IMR-90 (cell line): Measurements from ENCODE around the gene PTPRK. TPM values are rescaled to one million over a fixed set of nuclear protein-coding genes. Genes with fewer than 3 reads are reported as not detected.

ENCODE experiments used
- ATAC-seq: fragments of 200-7000 bp; cut with Tn5 transposase; 2 replicates; pipeline ENCODE4 v1.9.1; 2020; ENCODE audit warnings: low read depth, mild to moderate bottlenecking, moderate library complexity
- BruUV-seq: library from RNA; stranded (reverse); fragments of 400-500 nt; replicated peaks from 2 replicates; lab custom pipeline; 2021; lab: Mats Ljungman, UMichigan
- CTCF ChIA-PET: fragments of 300-600 bp; formaldehyde crosslinking; extraction: SDS; loops from one replicate; lab custom pipeline; 2021; ENCODE audit warnings: antibody characterized with exemption; lab: Yijun Ruan, JAX
- POLR2A ChIA-PET: fragments of 300-600 bp; sonication (Branson Sonifier 250); formaldehyde crosslinking; loops from one replicate; lab custom pipeline; 2022; ENCODE audit warnings: antibody characterized with exemption; ENCODE audit not compliant: unreplicated experiment; lab: Charles Lee
- DNase-seq: peaks from one replicate; pipeline ENCODE4 v3.0.0; 2013
- H2AFZ ChIP-seq: replicated peaks from 2 replicates; pipeline ENCODE3; 2013; ENCODE audit warnings: low read length, mild to moderate bottlenecking; ENCODE audit not compliant: poor library complexity
- H2AK5ac ChIP-seq: 2 replicates; pipeline ENCODE4 v1.6.1; 2013; ENCODE audit warnings: low read depth, low read length, inconsistent platforms
- H2AK9ac ChIP-seq: replicated peaks from 2 replicates; pipeline ENCODE3; 2013; ENCODE audit warnings: mild to moderate bottlenecking, low read depth, low read length, moderate library complexity; ENCODE audit not compliant: poor library complexity
- H2BK120ac ChIP-seq: 2 replicates; pipeline ENCODE4 v1.6.1; 2013; ENCODE audit warnings: low read depth, low read length, inconsistent platforms
- H2BK15ac ChIP-seq: 3 replicates; pipeline ENCODE4 v1.6.1; 2013; ENCODE audit warnings: low read depth, low read length, inconsistent platforms
- H2BK20ac ChIP-seq: 2 replicates; pipeline ENCODE4 v1.6.1; 2013; ENCODE audit warnings: low read depth, mild to moderate bottlenecking, inconsistent platforms, low read length, moderate library complexity
- H2BK5ac ChIP-seq: 2 replicates; pipeline ENCODE4 v1.6.1; 2013; ENCODE audit warnings: mild to moderate bottlenecking, low read depth, low read length, inconsistent platforms; ENCODE audit not compliant: poor library complexity, severe bottlenecking
- H3K14ac ChIP-seq: replicated peaks from 2 replicates; pipeline ENCODE4 v1.6.1; 2013; ENCODE audit warnings: low read depth, low read length, inconsistent platforms
- H3K18ac ChIP-seq: 2 replicates; pipeline ENCODE4 v1.6.1; 2013; ENCODE audit warnings: low read depth, low read length, control low read depth
- H3K23ac ChIP-seq: 2 replicates; pipeline ENCODE4 v1.6.1; 2013; ENCODE audit warnings: low read depth, low read length, inconsistent platforms
- H3K27ac ChIP-seq: 2 replicates; pipeline ENCODE4 v1.5.1; 2013; ENCODE audit warnings: mild to moderate bottlenecking, control low read depth, low read length; ENCODE audit not compliant: insufficient read depth
- H3K27me3 ChIP-seq: 2 replicates; pipeline ENCODE4 v1.6.1; 2013; ENCODE audit warnings: low read length; ENCODE audit not compliant: control insufficient read depth, insufficient read depth
- H3K36me3 ChIP-seq: 2 replicates; pipeline ENCODE4 v1.6.1; 2013; ENCODE audit warnings: low read length, mixed read lengths; ENCODE audit not compliant: control insufficient read depth, insufficient read depth
- H3K4ac ChIP-seq: 2 replicates; pipeline ENCODE4 v1.6.1; 2013; ENCODE audit warnings: low read depth, low read length, inconsistent platforms
- H3K4me1 ChIP-seq: 2 replicates; pipeline ENCODE4 v1.6.1; 2013; ENCODE audit warnings: low read length, mixed read lengths; ENCODE audit not compliant: control insufficient read depth, insufficient read depth
- H3K4me2 ChIP-seq: 2 replicates; pipeline ENCODE4 v1.6.1; 2013; ENCODE audit warnings: low read depth, mild to moderate bottlenecking, control low read depth, low read length, moderate library complexity
- H3K4me3 ChIP-seq: 2 replicates; pipeline ENCODE4 v1.5.1; 2013; ENCODE audit warnings: low read depth, mild to moderate bottlenecking, control low read depth, low read length, moderate library complexity; ENCODE audit not compliant: insufficient read depth
- H3K56ac ChIP-seq: 2 replicates; pipeline ENCODE4 v1.6.1; 2013; ENCODE audit warnings: low read length, inconsistent platforms; ENCODE audit not compliant: insufficient read depth; ENCODE audit errors: extremely low read depth
- H3K79me1 ChIP-seq, 2 experiments: 2 replicates each; pipeline ENCODE4 v1.6.1; 2013; ENCODE audit warnings: low read length in 2 of 2, inconsistent platforms in 1 of 2, low read depth in 1 of 2
- H3K9ac ChIP-seq: 2 replicates; pipeline ENCODE4 v1.6.1; 2013; ENCODE audit warnings: low read depth, low read length, control low read depth
- H3K9me1 ChIP-seq: 2 replicates; pipeline ENCODE4 v1.6.1; 2013; ENCODE audit warnings: low read length, inconsistent platforms; ENCODE audit not compliant: insufficient read depth
- H3K9me3 ChIP-seq: 2 replicates; pipeline ENCODE4 v1.6.1; 2013; ENCODE audit warnings: low read length; ENCODE audit not compliant: control insufficient read depth, insufficient read depth
- H4K20me1 ChIP-seq: 2 replicates; pipeline ENCODE4 v1.6.1; 2013; ENCODE audit warnings: low read length, inconsistent platforms; ENCODE audit not compliant: insufficient read depth
- H4K5ac ChIP-seq: 2 replicates; pipeline ENCODE4 v1.6.1; 2013; ENCODE audit warnings: mild to moderate bottlenecking, low read depth, low read length, control low read depth
- H4K8ac ChIP-seq, 2 experiments: 2 replicates each; pipeline ENCODE4 v1.6.1; 2013; ENCODE audit warnings: low read depth in 2 of 2, low read length in 2 of 2, control low read depth in 1 of 2, inconsistent platforms in 1 of 2
- H4K91ac ChIP-seq: 2 replicates; pipeline ENCODE4 v1.6.1; 2013; ENCODE audit warnings: low read depth, low read length, inconsistent platforms; ENCODE audit not compliant: insufficient read depth
- BHLHE40 ChIP-seq: fragments of 150-350 bp; IDR thresholded peaks from 2 replicates; pipeline ENCODE4 v1.6.1; 2016; ENCODE audit warnings: mild to moderate bottlenecking, low read depth, low read length
- CEBPB ChIP-seq: IDR thresholded peaks from 2 replicates; pipeline ENCODE4 v1.6.1; 2012; ENCODE audit warnings: low read depth, low read length, improper control_type of control experiment
- CHD1 ChIP-seq: IDR thresholded peaks from 2 replicates; pipeline ENCODE4 v1.6.1; 2012; ENCODE audit warnings: low read depth, low read length, improper control_type of control experiment
- FOS ChIP-seq: fragments of 150-350 bp; IDR thresholded peaks from 2 replicates; pipeline ENCODE4 v1.6.1; 2016; ENCODE audit warnings: low read depth, low read length
- MAZ ChIP-seq: IDR thresholded peaks from 2 replicates; pipeline ENCODE4 v1.6.1; 2012; ENCODE audit warnings: low read depth, mild to moderate bottlenecking, low read length, improper control_type of control experiment, moderate library complexity, borderline replicate concordance
- MXI1 ChIP-seq: IDR thresholded peaks from 2 replicates; pipeline ENCODE4 v1.6.1; 2012; ENCODE audit warnings: low read depth, mild to moderate bottlenecking, low read length, moderate library complexity, borderline replicate concordance
- NFE2L2 ChIP-seq: fragments of 150-350 bp; IDR thresholded peaks from 2 replicates; pipeline ENCODE4 v1.6.1; 2016; ENCODE audit warnings: low read depth, mild to moderate bottlenecking, low read length
- POLR2A ChIP-seq: IDR thresholded peaks from 2 replicates; pipeline ENCODE4 v1.6.1; 2012; ENCODE audit warnings: mild to moderate bottlenecking, low read depth, low read length
- RAD21 ChIP-seq: IDR thresholded peaks from 2 replicates; pipeline ENCODE4 v1.6.1; 2012; ENCODE audit warnings: low read length, improper control_type of control experiment
- RCOR1 ChIP-seq: IDR thresholded peaks from 2 replicates; pipeline ENCODE4 v1.6.1; 2012; ENCODE audit warnings: mild to moderate bottlenecking, low read length, improper control_type of control experiment; ENCODE audit not compliant: insufficient replicate concordance
- RFX5 ChIP-seq: IDR thresholded peaks from 2 replicates; pipeline ENCODE4 v1.8.0; 2012; ENCODE audit warnings: low read depth, mild to moderate bottlenecking, low read length, moderate library complexity
- SMC3 ChIP-seq: fragments of 150-350 bp; IDR thresholded peaks from 2 replicates; pipeline ENCODE4 v1.6.1; 2016; ENCODE audit warnings: low read depth, mild to moderate bottlenecking, antibody characterized with exemption, low read length, moderate library complexity
- WGBS, 2 experiments: methylation state at CpG; one replicate each; pipeline versions ENCODE4 v1.1.5 to v1.1.7; 2013; ENCODE audit warnings: missing lambda C conversion rate in 2 of 2; ENCODE audit not compliant: insufficient read length in 1 of 2; ENCODE audit errors: extremely low coverage in 2 of 2; 5-methylcytosine and 5-hydroxymethylcytosine counted together
- dilution Hi-C: fragments of 300-500 bp; cut with HindIII; formaldehyde crosslinking; loops from one replicate; pipeline ENCODE4 v1.14.3; 2018; ENCODE audit warnings: low sequenced_read_pairs; ENCODE audit not compliant: unreplicated experiment
- in situ Hi-C: fragments of 300-500 bp; cut with MboI; formaldehyde crosslinking; loops from 3 replicates; pipeline ENCODE4 v1.14.3; 2019; ENCODE audit warnings: low sequenced_read_pairs, inconsistent platforms, mixed read lengths
- intact Hi-C: fragments of 100-400 bp; cut with micrococcal nuclease; formaldehyde crosslinking; loops from 2 replicates; pipeline ENCODE4 v1.10.0; 2022
- polyA plus RNA-seq, 3 experiments: library from polyadenylated mRNA; depleted of rRNA; stranded (reverse); fragments of >200 nt; gene quantifications; 2 replicates each; pipeline ENCODE4 v1.2.3, GENCODE V29; 2012; ENCODE audit warnings: low replicate concordance in 1 of 3
- total RNA-seq: library from RNA; depleted of rRNA; stranded (reverse); fragments of >200 nt; gene quantifications from 2 replicates; pipeline ENCODE4 v1.2.3, GENCODE V29; 2012
- TF ChIP-seq, protein P1 (sequence below): fragments of 150-350 bp; IDR thresholded peaks from 2 replicates; pipeline ENCODE4 v1.6.1; 2016; ENCODE audit warnings: low read depth, mild to moderate bottlenecking, low read length, moderate library complexity, borderline replicate concordance
- TF ChIP-seq, protein P2 (sequence below): conservative IDR thresholded peaks from 2 replicates; pipeline ENCODE4 v1.5.1; 2012; ENCODE audit warnings: mild to moderate bottlenecking, low read depth, low read length, improper control_type of control experiment
- TF ChIP-seq, protein P3 (sequence below): fragments of 150-350 bp; IDR thresholded peaks from 2 replicates; pipeline ENCODE4 v1.6.1; 2017; ENCODE audit warnings: mild to moderate bottlenecking, antibody characterized with exemption, low read length, low read depth

The PTPRK gene
- total and polyA plus RNA-seq, 2 of the 4 experiments (the other 2 are of a cell fraction), result 18.0 to 80.8 TPM

DNA sequence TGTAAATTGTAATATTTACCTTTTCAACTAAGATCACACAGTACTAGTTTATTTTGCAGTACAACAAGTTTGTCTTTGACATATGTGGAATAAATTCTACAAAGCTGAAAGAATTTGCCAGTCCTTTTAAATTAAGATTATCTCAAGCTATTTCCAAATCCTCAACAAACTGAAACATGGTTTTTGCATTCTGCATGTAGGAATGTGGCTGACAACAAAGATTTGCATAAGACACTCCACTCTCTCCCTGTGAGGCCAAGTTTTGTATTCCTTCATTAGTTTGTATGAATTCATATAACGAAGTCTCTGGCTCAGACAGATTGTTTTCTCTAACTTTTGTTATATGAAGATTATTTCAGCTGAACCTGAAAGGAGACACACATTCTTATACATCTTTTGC is 495.4 kb downstream of the PTPRK start:
- dilution Hi-C loops (no loop called here), in situ Hi-C loops (no loop called here), intact Hi-C loops (no loop called here)
- ATAC-seq (no peak; the same call in 1 of the 2 replicates), DNase-seq (no peak)
- Histone ChIP-seq H3K79me1 (no peaks in the 10 kb centered on the region), H4K5ac (no peak overlapping the region), H3K4ac (no peak overlapping the region), H4K91ac (no peak overlapping the region), H3K56ac (no peak overlapping the region), H3K9ac (no peak overlapping the region), H3K9me1 (peaks cover 3% of the 10 kb centered on the region), H3K18ac (no peak overlapping the region), H2AFZ (no peak overlapping the region), H2AK9ac (no peak overlapping the region), H3K36me3 (0 out of 2 replicates have a peak, but pooled peaks cover 3% of the 10 kb centered on the region), H3K14ac (no peak overlapping the region), H2BK5ac (no peak overlapping the region), H3K4me3 (no peak overlapping the region), H3K9me3 (no peaks in the 10 kb centered on the region), H3K4me1 (no peaks in the 10 kb centered on the region), H4K20me1 (no peaks in the 10 kb centered on the region), H2BK15ac (no peak overlapping the region), H3K4me2 (no peak overlapping the region), H3K23ac (no peak overlapping the region), H2BK20ac (no peak overlapping the region), H4K8ac (no peak overlapping the region), H2AK5ac (no peak overlapping the region), H3K27me3 (no peaks in the 10 kb centered on the region), H3K27ac (no peak overlapping the region), H2BK120ac (no peak overlapping the region)
- no CpG with 5 or more reads among the region's 1 CpG for WGBS, 2 experiments
- POLR2A ChIA-PET, result no interaction called here
- no TSS peak for BruUV-seq
- CTCF ChIA-PET, result no interaction called here
- TF ChIP-seq MXI1 (no peak), CEBPB (no peak), NFE2L2 (no peak), POLR2A (no peak), RAD21 (no peak), FOS (no peak), SMC3 (no peak), RFX5 (no peak), MAZ (no peak), RCOR1 (no peak), CHD1 (no peak), BHLHE40 (no peak)
- TF ChIP-seq, protein P1, sequence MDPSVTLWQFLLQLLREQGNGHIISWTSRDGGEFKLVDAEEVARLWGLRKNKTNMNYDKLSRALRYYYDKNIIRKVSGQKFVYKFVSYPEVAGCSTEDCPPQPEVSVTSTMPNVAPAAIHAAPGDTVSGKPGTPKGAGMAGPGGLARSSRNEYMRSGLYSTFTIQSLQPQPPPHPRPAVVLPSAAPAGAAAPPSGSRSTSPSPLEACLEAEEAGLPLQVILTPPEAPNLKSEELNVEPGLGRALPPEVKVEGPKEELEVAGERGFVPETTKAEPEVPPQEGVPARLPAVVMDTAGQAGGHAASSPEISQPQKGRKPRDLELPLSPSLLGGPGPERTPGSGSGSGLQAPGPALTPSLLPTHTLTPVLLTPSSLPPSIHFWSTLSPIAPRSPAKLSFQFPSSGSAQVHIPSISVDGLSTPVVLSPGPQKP, result no peak
- TF ChIP-seq, protein P2, sequence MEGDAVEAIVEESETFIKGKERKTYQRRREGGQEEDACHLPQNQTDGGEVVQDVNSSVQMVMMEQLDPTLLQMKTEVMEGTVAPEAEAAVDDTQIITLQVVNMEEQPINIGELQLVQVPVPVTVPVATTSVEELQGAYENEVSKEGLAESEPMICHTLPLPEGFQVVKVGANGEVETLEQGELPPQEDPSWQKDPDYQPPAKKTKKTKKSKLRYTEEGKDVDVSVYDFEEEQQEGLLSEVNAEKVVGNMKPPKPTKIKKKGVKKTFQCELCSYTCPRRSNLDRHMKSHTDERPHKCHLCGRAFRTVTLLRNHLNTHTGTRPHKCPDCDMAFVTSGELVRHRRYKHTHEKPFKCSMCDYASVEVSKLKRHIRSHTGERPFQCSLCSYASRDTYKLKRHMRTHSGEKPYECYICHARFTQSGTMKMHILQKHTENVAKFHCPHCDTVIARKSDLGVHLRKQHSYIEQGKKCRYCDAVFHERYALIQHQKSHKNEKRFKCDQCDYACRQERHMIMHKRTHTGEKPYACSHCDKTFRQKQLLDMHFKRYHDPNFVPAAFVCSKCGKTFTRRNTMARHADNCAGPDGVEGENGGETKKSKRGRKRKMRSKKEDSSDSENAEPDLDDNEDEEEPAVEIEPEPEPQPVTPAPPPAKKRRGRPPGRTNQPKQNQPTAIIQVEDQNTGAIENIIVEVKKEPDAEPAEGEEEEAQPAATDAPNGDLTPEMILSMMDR, result no peak
- TF ChIP-seq, protein P3, sequence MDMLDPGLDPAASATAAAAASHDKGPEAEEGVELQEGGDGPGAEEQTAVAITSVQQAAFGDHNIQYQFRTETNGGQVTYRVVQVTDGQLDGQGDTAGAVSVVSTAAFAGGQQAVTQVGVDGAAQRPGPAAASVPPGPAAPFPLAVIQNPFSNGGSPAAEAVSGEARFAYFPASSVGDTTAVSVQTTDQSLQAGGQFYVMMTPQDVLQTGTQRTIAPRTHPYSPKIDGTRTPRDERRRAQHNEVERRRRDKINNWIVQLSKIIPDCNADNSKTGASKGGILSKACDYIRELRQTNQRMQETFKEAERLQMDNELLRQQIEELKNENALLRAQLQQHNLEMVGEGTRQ, result no peak
